Stomach (tissue), 4 donors: ENCODE data around the gene KCTD17.
A peak's percentile ranks its signal among the peaks of the same experiment; 100 is the strongest.

Experiments
- CTCF ChIP-seq, 7 experiments: fragments of 450-650 bp in 4 of 7; fragments of 200-600 bp in 3 of 7; sonication (generic) in 3 of 7; IDR thresholded peaks; one replicate each; pipeline ENCODE4 v1.5.1; 2016 to 2019; ENCODE audit warnings: antibody characterized with exemption in 7 of 7, control low read depth in 2 of 7, mild to moderate bottlenecking in 1 of 7
- POLR2AphosphoS5 ChIP-seq, 3 donors: sonication (generic); formaldehyde crosslinking; IDR thresholded peaks; one replicate each; pipeline ENCODE4 v1.6.1; 2016; ENCODE audit warnings: antibody characterized with exemption in 3 of 3

- TF ChIP-seq POLR2AphosphoS5 (IDR thresholded peaks at IDR 0.05) (peak in 1 of 3 donors; percentile 14), CTCF (IDR thresholded peaks at IDR 0.05) (no peak)
These were observed 31.4 kb upstream of the KCTD17 start for GRCh38 chr22:37020192-37020479.
